Measurements from ENCODE around the gene PLCL2.
"Not testable (repeated sequence)": the region's sequence is repeated elsewhere in the genome, so short reads cannot be mapped to it uniquely, and the experiment has no call there.

Gene PLCL2

DNA sequence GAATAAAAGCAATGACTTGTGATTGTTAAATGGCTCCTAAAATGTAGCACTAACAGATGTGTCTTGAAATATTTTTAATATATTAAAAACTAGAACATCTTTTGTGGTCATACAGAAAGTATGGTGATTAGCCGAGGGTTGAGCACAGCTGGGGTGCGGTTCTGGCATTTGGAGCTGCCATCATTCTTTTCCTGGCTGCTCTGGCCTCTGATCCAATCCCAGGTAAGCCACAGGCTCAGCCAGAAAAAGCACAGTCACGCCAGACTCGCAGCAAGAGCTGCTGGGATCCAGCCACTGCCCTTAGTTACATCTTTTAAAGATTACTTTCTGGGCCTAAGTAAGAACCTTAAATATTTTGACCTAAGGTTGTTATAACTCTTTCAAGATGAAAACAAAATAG, 196.8 kb downstream of the PLCL2 start:
- DNase-seq, result no peak

GRCh38 chr3:17087509-17087908, 202.8 kb downstream of the PLCL2 start:
- no peak for DNase-seq

GRCh38 chr3:17088017-17088416, 203.3 kb downstream of the PLCL2 start:
- no peak for DNase-seq

GRCh38 chr3:17088602-17089313, 204.0 kb downstream of the PLCL2 start:
- no peak for DNase-seq

DNA sequence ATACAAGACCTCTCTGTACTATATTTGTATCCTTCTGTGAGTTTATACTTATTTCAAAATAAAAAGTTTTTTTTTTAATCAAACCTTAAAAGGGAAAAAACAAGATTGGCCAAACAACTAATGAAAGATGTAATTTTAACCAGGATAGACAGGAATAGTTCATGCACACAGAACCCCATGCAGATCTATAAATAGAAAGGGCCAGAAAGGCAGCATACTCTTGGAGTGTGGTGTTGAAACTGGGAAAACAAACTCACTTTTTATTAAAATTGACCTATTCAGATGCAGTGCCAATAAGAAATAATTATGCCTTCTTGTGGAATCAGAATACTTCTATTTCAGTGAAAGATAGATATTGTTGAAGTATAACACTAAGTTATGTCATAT, 204.6 kb downstream of the PLCL2 start:
- DNase-seq, result no peak

DNA sequence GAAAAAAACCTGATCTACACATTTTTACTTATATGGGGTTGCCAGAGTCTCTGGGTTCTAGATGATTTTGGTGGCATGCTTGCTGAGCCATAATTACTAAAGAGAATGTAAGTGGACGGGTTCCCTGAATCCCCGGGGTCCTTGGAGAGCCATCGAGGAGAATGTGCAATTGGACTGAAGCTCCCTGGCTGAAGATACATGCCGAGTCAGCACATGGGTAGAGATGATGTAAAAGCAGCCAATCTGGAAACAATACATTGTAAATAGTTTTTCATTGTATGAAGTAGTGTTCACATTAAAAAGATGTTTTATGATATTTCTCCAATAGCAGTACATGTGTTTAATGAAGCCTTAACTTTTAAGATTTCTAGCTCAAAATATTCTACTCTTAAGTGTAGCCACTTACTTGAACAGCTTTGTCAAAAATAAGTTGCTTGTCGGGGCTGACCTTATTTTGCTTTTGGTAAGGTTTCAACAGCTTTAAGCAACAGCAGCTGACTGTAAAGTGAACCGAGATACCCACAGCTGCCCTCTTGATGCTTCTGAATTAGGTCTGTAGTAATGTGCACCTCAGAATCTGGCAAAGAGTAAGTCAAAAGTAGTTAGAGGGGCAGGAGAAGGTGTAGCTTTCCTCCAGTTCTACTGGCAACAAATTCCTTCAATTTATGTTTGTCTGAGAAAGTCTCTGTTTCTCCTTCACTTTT, 205.7 kb downstream of the PLCL2 start:
- no peak for DNase-seq

- DNase-seq, result peak; percentile 52
These were observed 207.3 kb downstream of the PLCL2 start for GRCh38 chr3:17091910-17092582.

DNA sequence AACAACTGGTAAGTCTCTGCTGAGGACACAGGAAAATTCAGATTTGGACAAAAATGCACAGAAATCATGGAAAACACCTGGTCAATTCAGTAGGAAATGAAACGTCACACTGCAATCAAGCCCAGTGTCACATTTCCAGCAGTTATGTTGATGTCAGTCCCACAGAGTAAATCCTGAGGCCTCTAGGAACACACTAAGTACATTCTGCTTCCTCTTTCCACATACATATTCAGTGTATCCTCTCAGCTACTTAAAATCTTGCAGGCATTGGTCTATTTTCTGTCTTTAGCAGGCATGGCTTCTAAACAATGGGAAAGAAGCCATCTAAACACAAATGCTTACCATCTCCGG, 207.8 kb downstream of the PLCL2 start:
- DNase-seq, result no peak

- DNase-seq, result no peak
These were observed 209.8 kb downstream of the PLCL2 start for GRCh38 chr3:17094551-17094950.

GRCh38 chr3:17103579-17103978, 218.8 kb downstream of the PLCL2 start:
- DNase-seq, result no peak

GRCh38 chr3:17106801-17107200, 222.0 kb downstream of the PLCL2 start:
- not testable (repeated sequence) for DNase-seq

DNA sequence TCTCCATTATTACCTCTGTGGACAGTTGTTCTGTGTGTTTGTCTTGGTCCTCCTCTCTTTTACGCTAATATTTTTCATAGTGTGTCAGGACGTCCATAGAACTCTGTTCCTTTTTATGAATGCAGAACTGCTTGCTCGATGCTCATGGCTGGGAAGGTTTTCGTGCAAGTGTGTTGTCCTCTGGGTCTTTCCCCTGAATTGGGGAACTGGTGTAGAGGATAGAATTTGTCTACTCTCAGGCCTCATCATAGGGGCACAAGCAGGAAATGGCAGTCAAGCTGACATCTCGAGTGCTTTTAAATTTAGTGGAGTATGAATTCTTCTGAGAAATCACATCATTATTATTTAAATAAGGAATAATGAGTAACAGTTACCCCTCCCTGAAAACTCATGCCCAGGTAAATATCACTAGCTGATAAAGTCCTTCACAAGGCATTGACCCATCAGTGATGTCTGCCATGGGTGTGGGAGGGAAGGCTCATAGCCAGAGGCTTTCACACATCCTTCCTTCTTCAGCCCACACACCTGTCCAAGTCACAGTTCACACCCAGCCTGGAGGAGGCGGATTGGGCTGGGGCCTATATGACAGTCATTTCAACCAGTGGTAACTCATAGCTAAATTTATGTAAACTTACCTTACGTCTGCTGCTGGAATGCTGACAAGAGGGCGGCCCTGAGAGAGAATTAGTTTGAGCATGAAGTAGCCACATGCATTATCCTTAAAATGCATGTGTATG, 226.1 kb downstream of the PLCL2 start:
- DNase-seq, result no peak

- DNase-seq, result no peak
These were observed 226.8 kb downstream of the PLCL2 start for GRCh38 chr3:17111586-17111985.

DNA sequence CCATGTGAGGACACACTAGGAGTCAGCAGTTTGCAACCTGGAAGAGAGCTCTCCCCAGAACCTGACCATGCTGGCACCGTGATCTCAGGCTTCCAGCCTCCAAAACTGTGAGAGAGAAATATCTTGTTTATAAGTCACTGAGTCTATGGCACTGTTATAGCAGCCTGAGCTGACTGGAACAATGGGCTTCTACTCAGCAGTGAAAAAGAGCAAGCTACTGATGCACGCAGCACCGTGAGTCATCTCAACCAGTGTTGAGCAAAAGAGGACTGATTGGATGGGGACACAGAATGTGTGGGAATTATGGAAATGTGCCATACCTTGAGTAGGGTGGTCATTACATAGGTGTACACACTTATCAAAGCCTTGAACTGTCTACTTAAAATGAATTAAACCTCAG, 230.4 kb downstream of the PLCL2 start:
- DNase-seq, result no peak

GRCh38 chr3:17116007-17116600, 231.3 kb downstream of the PLCL2 start:
- DNase-seq, result no peak

DNA sequence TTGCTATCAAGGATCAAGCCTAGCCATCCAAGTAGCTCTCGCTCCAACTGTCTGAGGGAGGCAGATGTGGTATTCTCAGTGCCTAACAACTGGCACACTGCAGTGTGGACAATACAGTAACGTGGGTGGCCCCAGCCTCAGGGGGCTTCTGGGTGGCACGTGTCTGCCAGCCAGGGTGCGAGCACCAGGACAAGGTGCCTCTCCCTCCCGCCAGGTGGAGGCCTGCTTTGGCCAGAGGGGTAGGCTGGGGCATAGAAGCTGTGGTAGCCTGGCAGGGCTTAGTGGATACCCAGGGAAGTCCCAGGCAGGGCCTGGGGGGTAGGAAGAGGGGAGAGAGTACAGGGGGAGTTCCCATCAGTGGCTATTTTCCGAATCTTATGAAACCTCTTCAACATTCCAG, 234.0 kb downstream of the PLCL2 start:
- DNase-seq, result no peak

GRCh38 chr3:17119201-17120072, 234.7 kb downstream of the PLCL2 start:
- DNase-seq, result no peak

GRCh38 chr3:17120115-17120514, 235.4 kb downstream of the PLCL2 start:
- no peak for DNase-seq

DNA sequence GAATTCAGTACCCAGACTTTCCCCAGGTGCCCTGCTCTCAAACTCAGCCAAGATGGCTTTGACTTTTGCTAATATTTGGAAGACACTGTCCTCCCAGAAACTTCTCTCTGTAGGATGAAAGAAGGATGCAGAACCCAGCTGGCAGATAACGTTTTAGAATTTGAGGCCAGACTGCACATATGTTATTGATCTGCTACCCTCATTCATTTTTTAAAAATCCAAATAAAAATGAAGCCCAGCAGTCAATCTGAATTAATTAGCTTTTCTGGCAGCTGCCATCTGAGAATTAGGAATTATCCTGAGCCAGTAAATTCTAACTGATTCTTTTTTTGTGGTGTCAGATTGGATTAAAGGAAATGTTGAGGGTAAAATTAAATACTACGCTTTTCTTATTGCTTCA, 236.6 kb downstream of the PLCL2 start:
- DNase-seq, result no peak

- DNase-seq, result no peak
These were observed 238.0 kb downstream of the PLCL2 start for GRCh38 chr3:17122758-17123157.

GRCh38 chr3:17125738-17126442, 241.1 kb downstream of the PLCL2 start:
- no peak for DNase-seq
